ENCODE measurements around the gene ACOD1.

The ACOD1 gene

DNA sequence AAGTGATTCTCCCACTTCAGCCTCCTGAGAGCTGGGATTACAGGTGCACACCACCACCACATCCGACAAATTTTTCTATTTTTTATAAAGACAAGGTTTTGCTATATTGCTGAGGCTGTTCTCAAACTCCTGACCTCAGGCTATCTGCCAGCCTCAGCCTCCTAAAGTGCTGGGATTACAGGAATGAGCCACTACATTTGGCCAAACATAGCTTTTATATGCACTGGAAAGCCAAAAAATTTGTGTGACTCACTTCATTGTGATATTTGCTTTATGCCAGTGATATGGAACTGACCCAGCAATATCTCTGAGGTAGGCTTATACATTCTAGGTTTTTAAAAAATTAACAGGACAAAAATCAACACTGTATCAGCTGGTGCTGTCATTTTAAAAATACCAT lies 26.8 kb upstream of the ACOD1 start:
- no peak overlapping the region for H3K4me3 ChIP-seq (ENCODE audit: control insufficient read depth, low read depth, low read length)
- DNase-seq (ENCODE audit: low read depth): no peak
- TF ChIP-seq CTCF (conservative IDR thresholded peaks at IDR 0.05; ENCODE audit: control insufficient read depth, insufficient read depth, low read depth, low read length): no peak

DNA sequence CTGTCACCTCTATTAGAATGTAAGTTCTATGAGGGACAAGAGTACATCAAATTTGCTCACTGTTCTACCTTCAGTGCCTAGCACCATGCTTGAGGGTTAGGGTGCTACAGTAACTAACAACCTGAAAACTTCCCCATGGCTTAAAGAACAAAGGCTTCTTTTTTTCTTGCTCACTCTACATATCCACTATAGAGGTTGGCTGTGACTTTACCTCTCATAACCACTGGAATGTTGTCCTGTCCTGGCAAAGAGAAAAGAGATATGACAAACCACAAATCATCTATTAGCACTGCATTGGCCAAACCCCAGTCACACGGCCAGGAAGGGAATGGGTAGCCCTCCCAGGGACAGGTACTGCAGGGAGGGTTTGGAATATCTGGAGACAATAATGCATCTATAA lies 23.2 kb upstream of the ACOD1 start:
- DNase-seq (ENCODE audit: low read depth): no peak
- H3K4me3 ChIP-seq (ENCODE audit: control insufficient read depth, low read depth, low read length): no peak overlapping the region
- TF ChIP-seq CTCF (conservative IDR thresholded peaks at IDR 0.05; ENCODE audit: control insufficient read depth, insufficient read depth, low read depth, low read length): no peak

DNA sequence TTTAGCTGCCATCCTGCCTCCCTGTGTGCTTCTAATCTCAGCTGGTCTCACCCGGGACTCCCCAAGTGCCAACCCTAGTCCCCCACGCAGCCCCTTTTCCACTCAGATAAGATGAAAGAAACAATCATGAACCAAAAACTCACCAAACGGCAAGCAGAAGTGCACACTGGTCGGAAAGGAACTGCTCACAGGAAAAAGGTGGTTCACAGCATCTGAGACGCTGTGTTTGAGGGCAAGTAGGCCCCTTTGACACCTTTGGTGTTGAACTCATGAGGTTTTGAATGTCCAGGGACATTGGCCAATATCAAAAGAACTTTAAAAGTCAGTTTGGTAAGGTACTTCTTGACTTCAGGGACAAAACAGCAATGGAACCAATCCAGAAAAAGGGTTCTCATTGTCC lies 20.4 kb upstream of the ACOD1 start:
- no peak for DNase-seq (ENCODE audit: low read depth)
- H3K4me3 ChIP-seq (ENCODE audit: control insufficient read depth, low read depth, low read length): no peak overlapping the region
- no peak for TF ChIP-seq CTCF (conservative IDR thresholded peaks at IDR 0.05; ENCODE audit: control insufficient read depth, insufficient read depth, low read depth, low read length)

DNA sequence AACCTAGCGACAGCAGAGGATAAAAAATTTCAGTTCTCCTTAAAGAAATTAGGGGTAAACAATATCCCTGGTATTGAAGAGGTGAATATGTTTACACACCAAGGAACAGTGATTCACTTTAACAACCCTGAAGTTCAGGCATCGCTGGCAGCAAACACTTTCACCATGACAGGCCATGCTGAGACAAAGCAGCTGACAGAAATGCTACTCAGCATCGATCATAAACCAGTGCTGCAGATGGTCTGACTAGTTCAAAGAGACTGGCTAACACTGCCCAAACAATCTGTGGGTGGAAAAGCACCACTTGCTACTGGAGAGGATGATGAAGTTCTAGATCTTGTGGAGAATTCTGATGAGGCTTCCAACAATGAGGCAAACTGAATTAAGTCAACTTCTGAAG lies 19.9 kb upstream of the ACOD1 start:
- no peak overlapping the region for H3K4me3 ChIP-seq (ENCODE audit: control insufficient read depth, low read depth, low read length)
- no peak for DNase-seq (ENCODE audit: low read depth)
- TF ChIP-seq CTCF (conservative IDR thresholded peaks at IDR 0.05; ENCODE audit: control insufficient read depth, insufficient read depth, low read depth, low read length): no peak

GRCh38 chr13:76929320-76929719 lies 19.0 kb upstream of the ACOD1 start:
- no peak for DNase-seq (ENCODE audit: low read depth)
- no peak overlapping the region for H3K4me3 ChIP-seq (ENCODE audit: control insufficient read depth, low read depth, low read length)
- no peak for TF ChIP-seq CTCF (conservative IDR thresholded peaks at IDR 0.05; ENCODE audit: control insufficient read depth, insufficient read depth, low read depth, low read length)

DNA sequence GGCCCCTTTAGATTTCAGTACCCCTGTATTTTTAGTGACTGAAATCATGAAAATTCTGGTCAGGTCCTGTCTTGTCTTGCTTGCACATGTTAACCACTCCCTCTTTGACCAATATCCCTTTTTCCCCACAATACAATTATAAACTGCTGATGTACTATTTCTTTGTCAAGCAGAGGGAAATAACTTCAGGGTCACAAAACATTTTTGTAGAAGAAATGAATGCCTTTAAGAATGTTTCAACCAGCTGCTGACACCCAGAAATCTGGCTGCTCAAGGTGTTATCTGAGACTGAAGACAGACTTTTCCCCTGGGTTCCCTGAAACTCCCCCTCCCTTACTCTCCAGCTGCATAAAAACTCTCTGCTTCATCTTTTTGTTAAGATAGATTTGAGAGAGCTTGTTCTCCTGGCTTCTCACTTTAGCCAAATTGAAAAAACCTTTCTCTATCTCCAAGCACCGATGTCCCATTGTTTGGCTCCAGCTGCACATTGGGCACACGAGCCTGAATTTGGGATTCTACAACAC lies 18.4 kb upstream of the ACOD1 start:
- DNase-seq (ENCODE audit: low read depth): no peak
- no peak for TF ChIP-seq CTCF (conservative IDR thresholded peaks at IDR 0.05; ENCODE audit: control insufficient read depth, insufficient read depth, low read depth, low read length)
- H3K4me3 ChIP-seq (ENCODE audit: control insufficient read depth, low read depth, low read length): no peak overlapping the region

- TF ChIP-seq CTCF (conservative IDR thresholded peaks at IDR 0.05; ENCODE audit: control insufficient read depth, insufficient read depth, low read depth, low read length): no peak
- no peak for DNase-seq (ENCODE audit: low read depth)
- H3K4me3 ChIP-seq (ENCODE audit: control insufficient read depth, low read depth, low read length): no peak overlapping the region
Measured at GRCh38 chr13:76932076-76932475, 16.2 kb upstream of the ACOD1 start.

Measured in fibroblast of mammary gland (primary cell).